Esophagus muscularis mucosa (tissue), 4 donors: ENCODE measurements around the gene ABHD12.

ENCODE experiments used
- EP300 ChIP-seq: sonication (generic); formaldehyde crosslinking; IDR thresholded peaks from one replicate; pipeline ENCODE4 v1.6.1; 2017; ENCODE audit warnings: antibody characterized with exemption
- POLR2A ChIP-seq: fragments of 450-650 bp; IDR thresholded peaks from one replicate; pipeline ENCODE4 v1.6.1; 2017; ENCODE audit warnings: antibody characterized with exemption, moderate library complexity, mild to moderate bottlenecking, low read depth
- TF ChIP-seq, protein P1 (sequence below), 3 experiments: fragments of 200-600 bp in 2 of 3; fragments of 450-650 bp in 1 of 3; sonication (generic) in 2 of 3; IDR thresholded peaks; one replicate each; pipeline ENCODE4 v1.5.1; 2017 to 2019; ENCODE audit warnings: antibody characterized with exemption in 3 of 3, mild to moderate bottlenecking in 2 of 3, moderate library complexity in 1 of 3

DNA sequence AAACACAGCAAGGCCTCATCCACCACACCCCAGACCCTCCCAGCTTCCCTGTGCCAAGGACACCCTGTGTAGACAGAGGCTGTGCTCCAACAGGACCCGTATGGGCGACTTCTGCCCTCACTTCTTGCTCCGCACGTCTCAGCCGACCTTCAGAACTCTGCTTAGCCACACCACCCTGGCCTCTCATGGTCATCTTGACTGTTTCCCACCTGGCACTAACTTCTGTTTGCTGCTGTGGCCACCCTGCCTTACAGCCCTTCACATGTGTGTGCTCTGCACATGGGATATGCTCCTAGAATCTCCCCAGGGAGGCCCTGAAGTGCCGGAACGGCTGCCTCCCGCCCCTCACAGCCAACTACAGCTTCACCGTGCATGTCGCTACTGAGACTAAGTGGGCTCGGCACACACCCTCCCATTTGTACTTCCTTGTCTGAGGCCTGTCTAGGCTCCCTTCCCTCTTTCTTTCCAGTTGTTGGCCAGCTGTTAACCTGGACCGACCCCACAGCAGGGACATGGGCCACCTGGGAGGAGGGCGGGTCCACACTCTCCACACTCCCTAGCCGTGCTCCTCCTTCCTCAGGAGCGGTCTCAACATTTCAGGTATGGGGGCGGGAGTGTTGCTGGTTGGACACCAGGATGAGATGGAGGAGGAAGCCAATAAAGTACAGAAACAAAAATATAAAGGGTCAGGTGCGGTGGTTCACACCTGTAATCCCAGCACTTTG lies 73.1 kb downstream of the ABHD12 start:
- TF ChIP-seq, protein P1, sequence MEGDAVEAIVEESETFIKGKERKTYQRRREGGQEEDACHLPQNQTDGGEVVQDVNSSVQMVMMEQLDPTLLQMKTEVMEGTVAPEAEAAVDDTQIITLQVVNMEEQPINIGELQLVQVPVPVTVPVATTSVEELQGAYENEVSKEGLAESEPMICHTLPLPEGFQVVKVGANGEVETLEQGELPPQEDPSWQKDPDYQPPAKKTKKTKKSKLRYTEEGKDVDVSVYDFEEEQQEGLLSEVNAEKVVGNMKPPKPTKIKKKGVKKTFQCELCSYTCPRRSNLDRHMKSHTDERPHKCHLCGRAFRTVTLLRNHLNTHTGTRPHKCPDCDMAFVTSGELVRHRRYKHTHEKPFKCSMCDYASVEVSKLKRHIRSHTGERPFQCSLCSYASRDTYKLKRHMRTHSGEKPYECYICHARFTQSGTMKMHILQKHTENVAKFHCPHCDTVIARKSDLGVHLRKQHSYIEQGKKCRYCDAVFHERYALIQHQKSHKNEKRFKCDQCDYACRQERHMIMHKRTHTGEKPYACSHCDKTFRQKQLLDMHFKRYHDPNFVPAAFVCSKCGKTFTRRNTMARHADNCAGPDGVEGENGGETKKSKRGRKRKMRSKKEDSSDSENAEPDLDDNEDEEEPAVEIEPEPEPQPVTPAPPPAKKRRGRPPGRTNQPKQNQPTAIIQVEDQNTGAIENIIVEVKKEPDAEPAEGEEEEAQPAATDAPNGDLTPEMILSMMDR (IDR thresholded peaks at IDR 0.05), result no peak
- TF ChIP-seq EP300 (no peak), POLR2A (no peak)
